ENCODE results near the gene SLC39A5.

SLC39A5 gene

DNA sequence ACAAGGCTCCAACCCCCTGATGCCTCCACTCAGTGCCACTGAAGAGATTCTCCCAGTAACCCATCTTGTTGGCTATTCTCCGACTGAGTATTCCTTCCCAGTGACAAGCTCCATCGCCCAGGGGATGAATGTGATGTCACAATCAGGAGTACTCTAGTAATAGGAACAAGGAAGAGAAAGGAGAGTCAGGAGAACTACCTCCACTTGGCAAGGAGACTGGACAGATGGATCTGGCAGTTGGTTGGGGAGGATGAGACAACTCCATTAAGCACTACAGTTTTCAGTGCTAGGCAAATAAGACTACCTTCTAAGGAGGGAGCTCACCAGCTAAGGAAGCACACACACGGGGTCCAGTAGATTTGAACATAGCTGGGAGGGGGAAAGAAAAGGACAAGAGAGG, 13.4 kb upstream of the SLC39A5 start:
- no peak for DNase-seq

DNA sequence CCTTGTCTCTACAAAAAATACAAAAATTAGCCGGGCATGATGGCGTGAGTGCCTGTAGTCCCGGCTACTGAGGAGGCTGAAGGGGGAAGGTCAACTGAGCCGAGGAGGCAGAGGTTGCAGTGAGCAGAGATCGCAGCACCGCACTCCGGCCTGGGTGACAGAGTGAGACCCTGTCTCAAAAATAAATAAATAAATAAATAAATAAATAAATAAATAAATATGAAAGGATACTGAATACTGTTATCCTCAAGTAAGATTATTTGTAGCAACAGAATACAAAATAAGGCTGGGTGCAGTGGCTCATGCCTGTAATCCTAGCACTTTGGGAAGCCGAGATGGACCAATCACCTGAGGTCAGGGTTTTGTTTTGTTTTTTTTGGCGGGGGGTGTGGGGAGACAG, 10.0 kb upstream of the SLC39A5 start:
- DNase-seq: no peak

DNA sequence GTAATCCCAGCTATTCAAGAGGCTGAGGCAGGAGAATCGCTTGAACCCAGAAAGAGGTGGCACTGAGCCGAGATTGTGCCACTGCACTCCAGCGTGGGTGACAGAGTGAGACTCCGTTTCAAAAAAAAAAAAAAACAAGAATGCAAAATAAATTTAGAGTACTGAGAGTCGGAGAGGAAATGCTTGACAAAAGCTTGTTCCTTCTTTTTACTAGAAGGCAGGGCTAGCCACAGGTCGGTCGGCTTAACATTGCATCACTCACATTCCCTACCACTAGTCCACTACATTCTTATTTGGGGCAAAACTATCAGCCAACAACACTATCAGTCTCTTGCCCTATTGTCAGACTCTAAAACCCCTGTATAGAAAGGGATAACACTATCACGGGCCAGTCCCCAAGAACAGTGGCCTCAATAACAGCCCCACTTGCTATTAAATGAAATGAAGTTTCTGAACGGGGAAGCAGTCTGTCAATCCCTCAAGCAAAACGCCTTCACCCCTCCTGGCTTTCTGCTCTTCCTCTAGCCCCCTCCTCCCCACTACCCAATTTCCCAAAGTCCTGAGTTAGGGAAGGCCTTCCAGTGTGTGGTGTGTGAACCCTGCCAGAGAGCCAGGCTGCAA, 9.1 kb upstream of the SLC39A5 start:
- no peak for DNase-seq

DNA sequence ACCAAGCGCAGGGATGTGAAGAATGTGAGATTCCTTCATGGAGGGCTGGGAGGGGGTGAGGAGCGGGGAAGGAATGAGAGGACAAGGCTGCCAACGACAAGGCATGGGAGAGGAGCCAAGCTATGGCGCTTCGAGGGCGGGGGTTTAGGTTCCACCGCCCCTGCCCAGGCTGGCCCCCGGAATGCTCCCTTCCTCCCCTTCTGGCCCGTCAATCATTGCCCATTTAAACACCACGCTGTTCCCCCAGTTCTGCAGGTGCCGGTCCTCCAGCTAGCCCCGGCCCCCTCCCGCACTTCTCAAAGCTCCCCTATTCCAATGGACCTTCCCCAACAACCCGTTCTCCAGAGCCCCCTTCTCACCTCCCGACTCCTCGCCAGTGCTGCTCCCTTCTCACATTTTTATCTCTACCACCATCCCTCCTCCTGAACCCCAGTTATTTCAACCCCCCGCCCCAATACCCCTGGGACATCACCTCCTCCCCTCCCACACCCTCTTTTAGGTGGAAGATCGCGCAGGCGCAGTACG, 8.6 kb upstream of the SLC39A5 start:
- DNase-seq: no peak

DNA sequence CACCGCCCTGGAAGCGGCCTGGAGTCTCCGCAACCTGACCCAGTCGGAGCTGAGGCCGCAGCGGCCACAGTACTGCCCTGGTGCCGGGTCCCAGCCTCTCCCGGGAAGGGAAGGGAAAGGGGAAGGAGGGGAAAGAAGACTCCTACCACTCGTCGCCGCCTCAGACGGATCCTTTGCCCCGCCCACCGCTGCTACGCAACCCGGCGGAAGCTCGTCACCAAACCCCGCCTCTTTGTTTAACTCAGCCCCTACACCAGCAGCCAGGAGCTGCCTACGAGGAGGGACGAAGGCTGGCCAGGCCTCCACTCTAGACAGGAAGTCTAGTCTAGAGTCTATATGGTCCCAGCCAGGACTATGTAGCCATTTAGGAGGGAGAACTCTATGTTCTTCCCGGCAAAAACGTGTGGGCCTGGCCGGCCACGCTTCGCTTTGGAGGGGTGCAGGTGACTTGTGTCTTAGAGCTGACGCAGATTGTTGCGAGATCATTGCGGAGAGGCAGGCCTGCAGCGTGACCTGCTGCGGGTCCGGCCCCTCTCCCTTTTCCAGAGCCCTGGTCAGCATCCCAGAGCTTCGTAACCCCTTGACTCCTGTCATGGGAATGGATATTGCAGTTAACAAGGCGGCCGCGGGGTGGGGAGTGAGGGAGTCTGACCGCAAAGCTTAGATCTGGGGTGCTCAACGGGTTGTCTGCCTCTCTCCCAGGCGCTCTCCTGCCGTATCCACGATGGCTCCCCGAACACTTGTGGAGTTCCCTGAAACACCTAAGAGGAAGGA, 7.9 kb upstream of the SLC39A5 start, which contains the start of gene RNF41:
RNF41 (minus strand) TSS at position 166 of the 774 bp plus-strand sequence. CDS start 7,875 bp downstream, outside the sequence.
- DNase-seq: peak; percentile 97

DNA sequence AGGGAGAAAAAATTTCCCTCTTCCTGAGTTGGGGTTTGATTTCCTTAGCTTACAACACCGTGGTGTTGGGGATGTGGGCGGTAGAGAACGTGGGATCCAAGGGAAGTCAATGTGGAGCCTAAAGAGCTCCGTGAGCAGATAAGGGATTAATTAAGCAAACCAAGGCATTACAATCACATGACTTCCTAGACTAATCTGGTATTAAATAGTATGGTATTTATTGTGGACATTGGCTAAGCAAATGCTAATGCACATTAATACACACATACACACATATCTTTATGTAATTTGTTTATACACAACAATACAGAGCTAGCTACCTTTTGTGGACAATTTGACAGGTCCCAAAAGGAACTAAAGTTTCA, 7.3 kb upstream of the SLC39A5 start:
- DNase-seq: no peak

DNA sequence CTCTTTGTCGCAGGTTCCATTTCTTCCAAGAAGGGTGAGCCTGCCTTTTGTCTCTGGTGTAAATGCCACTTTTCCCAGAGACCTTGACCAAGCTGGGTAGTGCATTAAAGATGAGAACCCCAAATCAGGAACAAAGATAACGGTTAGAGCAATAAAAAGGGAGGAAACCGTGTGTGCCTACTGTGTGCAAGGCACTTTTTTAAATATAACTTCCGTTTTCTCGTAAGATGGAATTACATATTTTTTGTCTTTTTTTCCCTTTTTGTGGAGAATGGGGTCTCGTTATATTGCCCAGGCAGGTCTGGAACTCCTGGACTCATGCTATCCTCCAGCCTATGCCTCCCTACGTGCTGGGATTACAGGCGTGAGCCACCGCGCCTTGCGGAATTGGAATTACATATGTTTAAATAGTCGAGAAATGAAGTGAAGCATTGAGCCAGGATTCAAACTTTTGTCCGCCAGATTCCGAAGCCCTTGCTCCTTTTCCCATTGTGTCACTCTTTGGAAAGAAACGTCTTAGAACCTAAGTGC, 6.2 kb upstream of the SLC39A5 start:
- no peak for DNase-seq

DNA sequence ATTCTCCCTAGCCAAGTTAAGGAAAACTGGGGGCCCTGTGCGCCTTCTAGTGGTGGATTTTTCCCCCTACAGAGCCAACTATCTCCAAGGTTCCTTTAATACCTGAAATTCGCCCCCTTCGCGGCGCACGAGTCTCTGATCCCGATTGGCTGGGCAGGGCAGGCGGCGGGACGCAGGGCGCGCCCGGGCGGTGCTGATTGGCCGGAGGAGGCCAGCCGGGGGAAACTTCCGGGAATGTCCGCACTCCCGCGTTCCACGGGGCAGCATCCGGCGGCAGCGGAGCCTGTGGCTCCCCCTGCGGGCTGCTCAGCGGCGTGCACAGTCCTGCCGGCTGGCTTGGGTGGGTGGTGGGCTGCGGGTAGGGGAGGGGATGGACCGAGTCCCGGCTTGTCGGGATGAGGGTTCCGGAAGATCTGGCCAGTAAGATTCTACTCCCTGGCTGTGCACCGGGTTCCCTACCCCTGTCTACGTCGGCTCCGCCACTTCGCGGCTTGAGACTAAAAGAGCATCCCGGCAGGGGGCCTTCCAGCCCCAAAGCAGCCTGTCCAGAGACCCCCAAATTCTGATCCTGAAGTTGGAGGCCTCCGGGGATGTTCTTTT, 5.6 kb upstream of the SLC39A5 start, which contains the start of gene NABP2:
NABP2 (plus strand) TSS at position 241 of the 600 bp plus-strand sequence. CDS start 515 bp downstream, outside the sequence.
- peak; percentile 98 for DNase-seq

DNA sequence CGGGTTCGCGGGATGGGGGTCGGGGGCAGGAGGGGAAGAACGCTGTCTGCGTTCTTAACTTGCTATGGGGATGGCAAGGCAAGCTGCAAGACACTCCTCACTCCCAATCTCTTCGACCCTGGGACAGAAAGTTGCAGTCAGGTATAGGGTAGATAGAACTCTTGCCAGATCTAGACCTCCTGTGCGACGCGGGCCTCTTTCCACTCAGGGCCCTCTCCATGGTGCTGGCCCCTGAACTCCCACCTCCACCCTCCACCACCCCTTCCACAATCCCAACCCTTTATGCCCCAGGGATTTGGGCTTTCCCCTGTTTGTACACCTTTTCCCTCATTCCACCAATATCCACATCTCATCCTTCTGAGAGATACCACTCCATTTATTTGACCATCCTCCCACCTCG, 4.9 kb upstream of the SLC39A5 start:
- no peak for DNase-seq

DNA sequence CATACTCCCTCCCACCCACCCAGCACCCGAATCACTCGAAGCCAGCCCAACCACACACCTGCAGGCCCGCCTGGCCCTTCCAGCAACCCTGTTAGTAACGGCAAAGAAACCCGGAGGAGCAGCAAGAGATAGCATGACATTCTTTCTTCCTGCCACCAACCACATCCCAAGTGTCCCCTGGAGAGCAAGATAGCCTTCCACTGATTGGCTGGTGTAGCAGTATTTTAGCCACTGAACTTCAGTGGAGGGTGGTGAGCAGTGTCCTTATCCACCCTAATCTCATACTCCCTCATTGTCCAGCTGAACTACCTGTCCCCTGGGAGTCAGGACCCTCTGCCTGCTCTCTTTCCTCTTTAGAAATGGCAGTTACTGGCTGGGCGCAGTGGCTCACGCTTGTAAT, 769 bp upstream of the SLC39A5 start:
- DNase-seq: no peak

DNA sequence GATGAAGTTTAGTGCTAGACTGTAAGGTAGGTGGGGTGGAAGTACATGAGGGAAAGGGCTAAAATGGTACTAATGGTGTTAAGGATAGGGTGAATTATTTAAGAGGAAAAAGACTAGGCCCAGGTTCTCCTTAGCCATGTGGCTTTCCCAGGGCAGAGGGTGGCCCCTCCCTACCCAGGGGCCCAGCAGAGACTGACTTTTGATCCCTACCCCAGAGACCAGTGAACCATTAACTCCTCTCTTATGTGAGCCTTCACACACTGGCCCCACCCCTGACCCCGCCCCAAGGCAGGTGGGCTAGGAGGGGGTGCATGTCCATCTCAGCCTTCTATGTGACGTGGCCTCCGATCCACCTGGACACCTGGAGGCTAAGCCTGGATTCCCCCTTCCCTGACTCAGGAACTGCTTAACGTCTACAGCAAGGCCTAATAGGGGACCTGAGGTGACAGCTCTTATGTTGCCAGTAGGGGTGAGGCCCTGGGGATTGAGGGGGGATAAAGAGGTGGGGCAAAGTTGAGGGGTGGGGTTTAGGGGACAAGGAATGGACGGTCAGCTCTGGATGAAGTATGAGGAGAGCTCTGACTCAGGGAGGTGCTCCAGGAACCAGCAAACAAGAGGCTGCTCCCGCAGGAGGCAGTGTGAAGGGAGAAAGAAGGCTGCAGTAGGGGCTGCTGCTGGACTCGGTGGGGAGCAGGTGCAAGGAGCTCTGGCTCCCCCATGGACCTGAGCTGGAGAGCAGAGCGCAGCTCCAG, 757 bp downstream of the SLC39A5 start:
- no peak for DNase-seq

DNA sequence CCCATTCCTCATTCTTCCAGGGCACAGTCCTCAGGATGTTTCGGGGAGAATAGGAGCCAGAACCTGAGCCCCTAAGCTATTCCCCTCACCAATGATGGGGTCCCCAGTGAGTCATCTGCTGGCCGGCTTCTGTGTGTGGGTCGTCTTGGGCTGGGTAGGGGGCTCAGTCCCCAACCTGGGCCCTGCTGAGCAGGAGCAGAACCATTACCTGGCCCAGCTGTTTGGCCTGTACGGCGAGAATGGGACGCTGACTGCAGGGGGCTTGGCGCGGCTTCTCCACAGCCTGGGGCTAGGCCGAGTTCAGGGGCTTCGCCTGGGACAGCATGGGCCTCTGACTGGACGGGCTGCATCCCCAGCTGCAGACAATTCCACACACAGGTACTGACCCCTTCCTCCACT, 1.3 kb downstream of the SLC39A5 start:
- DNase-seq: no peak

DNA sequence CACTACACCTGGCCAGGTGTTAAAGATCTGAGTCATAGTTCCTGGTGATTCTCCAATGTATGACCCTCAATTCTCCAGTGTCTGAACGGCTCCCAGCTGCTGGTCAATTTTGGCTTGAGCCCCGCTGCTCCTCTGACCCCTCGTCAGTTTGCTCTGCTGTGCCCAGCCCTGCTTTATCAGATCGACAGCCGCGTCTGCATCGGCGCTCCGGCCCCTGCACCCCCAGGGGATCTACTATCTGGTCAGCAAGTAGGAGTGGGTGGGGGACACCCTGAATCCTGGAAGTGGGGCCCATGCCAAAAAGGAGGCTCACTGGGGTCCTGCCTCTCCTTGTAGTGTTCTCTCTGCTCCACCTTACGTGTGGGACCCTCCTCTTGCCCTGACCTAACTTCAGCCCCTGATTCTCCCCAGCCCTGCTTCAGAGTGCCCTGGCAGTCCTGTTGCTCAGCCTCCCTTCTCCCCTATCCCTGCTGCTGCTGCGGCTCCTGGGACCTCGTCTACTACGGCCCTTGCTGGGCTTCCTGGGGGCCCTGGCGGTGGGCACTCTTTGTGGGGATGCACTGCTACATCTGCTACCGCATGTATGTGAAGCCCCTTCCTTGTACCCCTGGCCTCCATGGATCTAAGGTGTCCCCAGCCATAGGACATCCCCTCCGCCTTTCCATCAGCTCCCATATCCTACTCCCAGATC, 5.0 kb downstream of the SLC39A5 start:
- DNase-seq: no peak

DNA sequence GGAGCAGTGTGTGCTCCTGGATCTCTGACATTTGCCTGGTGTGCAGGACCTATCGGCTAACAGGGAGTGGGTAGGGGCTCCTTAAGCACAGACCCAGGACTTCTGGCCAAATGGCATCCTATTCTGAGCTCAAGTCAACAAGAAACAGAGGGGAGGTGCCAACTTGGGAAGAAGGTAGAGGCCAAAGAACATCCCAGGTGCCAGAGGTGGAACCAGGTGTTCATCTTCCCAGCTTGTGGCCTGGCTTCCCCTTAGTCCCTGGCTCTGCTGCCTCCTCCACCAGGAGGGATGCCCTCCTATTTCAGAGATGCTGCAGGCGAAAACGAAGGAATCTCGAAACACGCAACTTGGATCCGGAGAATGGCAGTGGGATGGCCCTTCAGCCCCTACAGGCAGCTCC, 6.2 kb downstream of the SLC39A5 start:
- no peak for DNase-seq

DNA sequence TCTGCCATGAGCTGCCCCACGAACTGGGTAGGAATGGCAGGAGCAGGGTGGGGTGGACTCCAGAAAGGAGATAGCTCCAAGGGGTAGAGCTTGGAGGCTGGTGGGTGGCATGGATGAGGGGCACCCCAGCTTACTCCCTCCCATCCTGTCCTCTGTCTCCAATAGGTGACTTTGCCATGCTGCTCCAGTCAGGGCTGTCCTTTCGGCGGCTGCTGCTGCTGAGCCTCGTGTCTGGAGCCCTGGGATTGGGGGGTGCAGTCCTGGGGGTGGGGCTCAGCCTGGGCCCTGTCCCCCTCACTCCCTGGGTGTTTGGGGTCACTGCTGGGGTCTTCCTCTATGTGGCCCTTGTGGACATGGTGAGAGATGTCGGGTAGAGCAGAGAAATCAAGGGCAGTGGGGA, 7.1 kb downstream of the SLC39A5 start:
- DNase-seq: no peak

DNA sequence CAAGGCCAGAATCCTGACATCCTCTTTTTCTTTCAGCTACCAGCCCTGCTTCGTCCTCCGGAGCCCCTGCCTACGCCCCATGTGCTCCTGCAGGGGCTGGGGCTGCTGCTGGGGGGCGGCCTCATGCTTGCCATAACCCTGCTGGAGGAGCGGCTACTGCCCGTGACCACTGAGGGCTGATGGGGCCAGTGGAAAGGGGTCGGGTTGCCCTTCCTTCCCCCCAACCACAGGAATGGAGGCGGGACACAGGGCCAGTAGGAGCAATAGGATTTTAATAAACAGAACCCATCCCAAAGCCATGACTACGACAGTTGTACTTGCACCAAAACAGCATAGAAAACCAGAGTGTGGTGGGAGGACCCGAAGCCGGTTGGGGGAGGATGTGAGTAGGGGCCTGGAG, 7.7 kb downstream of the SLC39A5 start:
- no peak for DNase-seq

DNA sequence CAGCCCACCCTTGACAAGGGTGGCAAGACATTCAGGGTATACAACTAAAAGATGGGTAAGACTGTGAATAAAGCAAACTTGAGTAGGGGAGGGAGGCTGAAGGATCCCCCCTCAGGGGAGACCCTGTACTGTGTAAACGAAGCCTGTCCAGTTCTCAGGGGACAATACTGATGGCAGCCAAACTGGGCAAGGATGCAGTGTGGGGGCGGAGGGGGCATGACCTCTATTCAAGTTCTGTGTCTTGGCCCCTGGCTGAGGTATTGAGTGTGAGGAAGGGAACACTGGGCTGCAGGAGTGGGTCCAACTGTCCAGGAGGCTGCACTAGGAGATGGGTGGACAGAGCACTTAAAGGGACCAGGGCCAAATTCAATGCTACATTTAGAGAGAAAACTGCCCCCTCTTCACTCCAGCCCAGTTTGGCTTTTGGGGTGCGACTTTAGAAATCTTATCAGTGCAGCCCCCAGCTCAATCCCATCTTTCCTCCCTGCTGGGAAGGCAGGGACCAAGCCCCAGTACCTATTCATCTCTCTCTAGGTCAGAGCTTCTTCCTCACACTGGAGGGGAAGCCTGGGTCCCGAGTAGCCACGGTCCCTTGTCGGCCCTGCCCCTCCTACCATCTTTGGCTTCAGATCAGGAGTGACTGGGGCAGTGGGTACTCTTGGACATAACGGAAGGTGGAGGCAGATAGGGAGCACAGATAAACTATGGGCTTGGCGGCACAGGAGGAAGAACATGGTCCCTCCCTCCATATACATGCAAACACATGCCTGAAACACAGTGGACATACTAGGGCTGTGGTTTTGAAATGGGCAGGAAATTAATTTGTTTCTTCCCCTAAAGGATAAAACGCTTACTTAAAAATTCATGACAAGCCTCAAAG, 11.8 kb downstream of the SLC39A5 start:
- DNase-seq: no peak

DNA sequence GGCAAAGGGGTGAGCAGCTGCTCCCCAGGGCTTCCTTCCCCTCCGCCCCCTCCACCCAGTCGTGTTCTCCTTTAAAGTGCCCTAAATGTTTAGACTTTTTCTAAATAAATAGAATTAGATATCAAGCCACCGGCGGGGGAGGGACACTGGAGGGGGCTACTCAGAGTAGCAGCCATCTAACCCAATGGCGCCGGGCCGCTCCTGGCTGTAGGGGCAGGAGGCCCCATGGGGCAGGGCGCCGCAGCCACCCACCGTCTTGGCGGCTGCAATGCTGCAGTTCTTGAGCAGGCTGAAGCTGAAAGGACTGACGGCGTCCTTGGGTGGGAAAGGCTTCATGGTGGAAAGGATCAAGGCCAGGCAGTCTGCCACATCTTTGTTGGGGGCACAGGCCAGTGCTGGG, 13.1 kb downstream of the SLC39A5 start:
- no peak for DNase-seq

DNA sequence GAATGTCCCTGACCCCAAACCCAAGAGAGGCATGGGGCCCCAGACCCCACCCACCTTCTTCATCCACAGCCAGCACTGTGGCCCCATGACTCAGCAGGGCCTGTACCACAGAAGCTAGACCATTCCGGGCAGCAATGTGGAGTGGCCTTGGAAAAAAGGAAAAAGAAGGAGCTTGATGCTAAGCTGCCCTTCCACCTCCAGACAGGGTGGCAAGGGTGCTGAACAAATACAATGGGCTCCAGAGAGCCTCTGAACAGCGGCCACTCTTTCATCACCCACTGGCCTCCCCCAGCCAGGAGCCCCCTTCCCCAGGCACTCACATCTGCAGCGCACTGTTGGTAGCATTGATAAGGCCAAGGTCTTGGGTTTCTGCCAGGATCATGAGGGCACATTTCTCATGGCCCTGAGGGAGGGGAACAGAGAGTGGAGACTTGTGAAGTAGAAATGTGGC, 13.9 kb downstream of the SLC39A5 start:
- no peak for DNase-seq

DNA sequence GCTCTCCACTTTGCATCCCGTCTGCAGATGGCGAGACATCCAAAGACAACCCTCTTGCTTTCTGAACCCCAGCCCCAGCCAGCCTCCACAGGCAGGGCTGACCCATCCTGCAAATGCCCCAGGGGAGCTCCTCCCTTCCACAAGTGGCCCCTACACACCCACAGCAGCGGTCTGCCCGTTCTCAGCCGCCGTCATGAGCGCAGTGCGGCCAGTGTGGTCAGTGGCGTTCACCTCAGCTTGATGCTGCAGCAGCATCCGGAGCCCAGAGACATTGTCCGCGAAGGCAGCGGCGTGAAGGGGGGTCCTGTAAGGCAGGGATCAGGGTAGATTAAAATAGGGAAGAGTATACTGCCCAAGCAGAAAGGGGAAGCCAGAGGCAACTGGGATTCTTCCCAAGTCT, 14.6 kb downstream of the SLC39A5 start:
- DNase-seq: no peak

DNA sequence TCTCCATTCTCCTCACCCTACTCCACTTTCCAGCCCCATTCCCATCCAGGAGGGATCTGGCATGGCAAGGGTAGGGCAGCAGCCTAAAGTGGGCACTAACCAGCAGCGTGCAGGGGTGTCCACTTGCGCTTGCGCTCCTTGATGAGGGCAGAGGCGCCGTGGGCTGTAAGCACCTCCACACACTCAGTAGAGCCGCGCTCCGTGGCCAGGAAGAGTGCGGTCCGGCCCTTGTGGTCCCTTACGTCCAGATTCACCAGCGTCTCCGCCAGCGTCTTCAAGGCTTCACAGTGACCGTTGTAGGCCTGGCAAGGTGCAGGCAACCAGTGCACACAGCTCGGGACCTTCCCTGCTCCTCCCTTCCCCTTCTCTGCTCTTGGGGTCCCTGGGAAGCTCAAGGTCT, 18.1 kb downstream of the SLC39A5 start:
- DNase-seq: no peak
